Right lobe of liver (tissue), 6 donors: Measurements from ENCODE around the gene UROS. TPM values are rescaled to one million over a fixed set of nuclear protein-coding genes. Genes with fewer than 3 reads are reported as not detected.

Experiments
- ATAC-seq, 4 donors: fragments of 200-7000 bp; cut with Tn5 transposase; one replicate each; pipeline ENCODE4 v1.9.1; 2020; ENCODE audit warnings: mild to moderate bottlenecking in 4 of 4, moderate library complexity in 4 of 4
- DNase-seq, 3 donors: peaks; one replicate each; pipeline ENCODE4 v3.0.0-alpha.2; 2020
- H3K27ac ChIP-seq, 3 donors: fragments of 200-600 bp; one replicate each; pipeline ENCODE4 v1.8.0; 2022
- H3K27me3 ChIP-seq, 2 donors: fragments of 200-600 bp; one replicate each; pipeline ENCODE4 v1.8.0; 2022
- H3K36me3 ChIP-seq, 4 donors: fragments of 200-600 bp; sonication (generic) in 1 of 4; one replicate each; pipeline versions ENCODE4 v1.5.1 to v1.8.0; 2017 to 2022; ENCODE audit warnings: control low read depth in 1 of 4
- H3K4me1 ChIP-seq, 4 donors: fragments of 200-600 bp; sonication (generic) in 1 of 4; one replicate each; pipeline versions ENCODE4 v1.5.1 to v1.8.0; 2017 to 2022; ENCODE audit warnings: control low read depth in 1 of 4
- H3K4me3 ChIP-seq, 3 donors: fragments of 200-600 bp; one replicate each; pipeline ENCODE4 v1.8.0; 2022
- H3K9me3 ChIP-seq, 4 donors: fragments of 200-600 bp; sonication (generic) in 1 of 4; one replicate each; pipeline versions ENCODE4 v1.5.1 to v1.8.0; 2017 to 2022; ENCODE audit warnings: control low read depth in 1 of 4
- CTCF ChIP-seq, 4 donors: fragments of 200-600 bp in 3 of 4; fragments of 450-650 bp in 1 of 4; IDR thresholded peaks; one replicate each; pipeline versions ENCODE4 v1.5.1 to v1.8.0; 2016 to 2022; ENCODE audit warnings: antibody characterized with exemption in 4 of 4, mild to moderate bottlenecking in 2 of 4
- POLR2A ChIP-seq: fragments of 450-650 bp; IDR thresholded peaks from one replicate; pipeline ENCODE4 v1.6.1; 2017; ENCODE audit warnings: antibody characterized with exemption, mild to moderate bottlenecking
- WGBS: methylation state at CpG from one replicate; pipeline ENCODE4 v1.1.6; 2018; ENCODE audit warnings: low coverage, low lambda C conversion rate; ENCODE audit not compliant: insufficient coverage; ENCODE audit errors: missing lambda C conversion rate; 5-methylcytosine and 5-hydroxymethylcytosine counted together
- intact Hi-C, 2 donors: fragments of 100-400 bp; cut with DNase I; formaldehyde crosslinking; loops; one replicate each; pipeline versions ENCODE4 v1.11.2 to v1.14.1; 2022
- total RNA-seq, 6 experiments: library from RNA; depleted of rRNA in 2 of 6; stranded (reverse); fragments of >200 nt in 2 of 6; fragmentation: NEBNext Ultra II Directional in 3 of 6; extraction: Animal tissue kit (Norgen Biotek cat#: 25700) in 3 of 6; gene quantifications; one replicate each; pipeline versions ENCODE4 v1.1.0 to v1.2.4, GENCODE V29; 2016 to 2023
- donor health status: DM: no; HTN: yes; CAD: no.
- donor health status: DM: no; HTN: no; CAD: no.
- donor health status: DM: no; HTN: no; CAD: no.
- donor health status: DM: no; HTN: yes; CAD: no.
- donor health status: DM: no; HTN: yes; CAD: no.

The UROS gene
- total RNA-seq, 6 experiments from 2014 or later, result 23.5 to 52.5 (median 28.3) TPM

DNA sequence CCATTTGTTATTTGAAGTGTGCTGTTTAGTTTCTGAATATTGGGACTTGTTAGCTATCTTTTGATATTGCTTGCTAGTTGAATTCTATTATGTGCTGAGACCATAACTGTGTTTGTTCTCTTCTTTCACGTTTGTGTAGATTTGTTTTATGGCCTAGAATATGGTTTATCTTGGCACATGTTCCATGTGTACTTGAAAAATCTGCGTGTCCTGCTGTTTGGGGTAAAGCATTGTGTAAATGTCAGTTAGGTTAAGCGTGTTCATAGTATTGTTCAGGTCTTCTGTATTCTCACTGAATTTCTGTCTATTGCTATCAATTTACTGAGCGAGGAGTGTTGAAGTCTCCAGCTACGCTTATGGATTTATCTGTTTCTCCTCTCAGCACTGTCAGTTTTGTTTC lies 66.9 kb downstream of the UROS start:
- WGBS, result 63% methylated on average over 5 of the region's 5 CpGs
- H3K36me3 ChIP-seq, result peaks cover 0 to 57% (median 9%) of the 10 kb centered on the region in 4 donors
- no peaks in the 10 kb centered on the region for H3K9me3 ChIP-seq
- H3K4me1 ChIP-seq, result no peaks in the 10 kb centered on the region
- H3K27me3 ChIP-seq, result no peaks in the 10 kb centered on the region
- no peak overlapping the region for H3K4me3 ChIP-seq
- no peak overlapping the region for H3K27ac ChIP-seq
- no peak for DNase-seq
- TF ChIP-seq CTCF (IDR thresholded peaks at IDR 0.05), result no peak
- TF ChIP-seq POLR2A, result no peak
- ATAC-seq, result no peak
- intact Hi-C loops, result no loop called here

- no peak for ATAC-seq
- 85% methylated on average over 5 of the region's 5 CpGs for WGBS
- peaks cover 0 to 77% (median 19%) of the 10 kb centered on the region in 4 donors for H3K36me3 ChIP-seq
- TF ChIP-seq POLR2A, result no peak
- no peak for TF ChIP-seq CTCF (IDR thresholded peaks at IDR 0.05)
- H3K27ac ChIP-seq, result no peak overlapping the region
- intact Hi-C loops, result no loop called here
- no peaks in the 10 kb centered on the region for H3K27me3 ChIP-seq
- no peaks in the 10 kb centered on the region for H3K9me3 ChIP-seq
- DNase-seq, result no peak
- H3K4me3 ChIP-seq, result no peak overlapping the region
- H3K4me1 ChIP-seq, result no peaks in the 10 kb centered on the region
These were observed 75.6 kb downstream of the UROS start for GRCh38 chr10:125747417-125747816.

DNA sequence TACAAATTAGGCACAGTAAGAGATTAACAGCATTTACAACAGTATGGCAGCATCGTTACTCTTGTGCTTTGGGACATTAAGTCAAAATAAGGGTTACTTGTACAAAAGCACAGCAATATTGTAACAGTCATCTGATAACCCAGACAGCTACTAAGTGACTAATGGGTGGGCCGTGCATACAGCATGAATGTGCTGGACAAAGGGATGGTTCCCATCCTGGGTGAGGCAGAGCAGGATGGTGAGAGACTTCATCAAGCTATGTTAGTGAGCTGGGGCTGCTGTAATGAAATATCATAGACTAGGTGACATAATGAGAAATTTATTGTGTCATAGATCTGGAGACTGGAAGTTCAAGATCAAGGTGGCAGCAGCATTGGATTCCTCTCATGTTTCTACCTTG lies 78.1 kb downstream of the UROS start:
- ATAC-seq, result no peak
- intact Hi-C loops, result no loop called here
- no peaks in the 10 kb centered on the region for H3K9me3 ChIP-seq
- H3K4me3 ChIP-seq, result no peak overlapping the region
- no peak for DNase-seq
- no peaks in the 10 kb centered on the region for H3K27me3 ChIP-seq
- H3K4me1 ChIP-seq, result no peaks in the 10 kb centered on the region
- 100% methylated on average over 2 of the region's 2 CpGs for WGBS
- TF ChIP-seq POLR2A, result no peak
- no peak for TF ChIP-seq CTCF (IDR thresholded peaks at IDR 0.05)
- peaks cover 0 to 81% (median 23%) of the 10 kb centered on the region in 4 donors for H3K36me3 ChIP-seq
- no peak overlapping the region for H3K27ac ChIP-seq

- 66% methylated on average over 2 of the region's 2 CpGs for WGBS
- no peaks in the 10 kb centered on the region for H3K9me3 ChIP-seq
- intact Hi-C loops, result no loop called here
- H3K27ac ChIP-seq, result no peak overlapping the region
- H3K4me1 ChIP-seq, result no peaks in the 10 kb centered on the region
- no peak overlapping the region for H3K4me3 ChIP-seq
- no peaks in the 10 kb centered on the region for H3K27me3 ChIP-seq
- no peak for DNase-seq
- ATAC-seq, result no peak
- peaks cover 0 to 81% (median 33%) of the 10 kb centered on the region in 4 donors for H3K36me3 ChIP-seq
- no peak for TF ChIP-seq POLR2A
- peak in 2 of 4 donors; percentile 15 to 23 for TF ChIP-seq CTCF (IDR thresholded peaks at IDR 0.05)
These were observed 80.6 kb downstream of the UROS start for GRCh38 chr10:125742465-125742864.
